Measurements from ENCODE around the gene HS6ST2. TPM values are rescaled to one million over a fixed set of nuclear protein-coding genes. Genes with fewer than 3 reads are reported as not detected.
"Not testable (repeated sequence)": the region's sequence is repeated elsewhere in the genome, so short reads cannot be mapped to it uniquely, and the experiment has no call there.

Gene HS6ST2
- total RNA-seq, 4 donors from 2014 or later = 0.21 to 0.30 (median 0.24) TPM; not detected in 1

- no peak overlapping the region for H3K4me3 ChIP-seq
- TF ChIP-seq POLR2A (IDR thresholded peaks at IDR 0.05) = no peak
- TF ChIP-seq EP300 (IDR thresholded peaks at IDR 0.05) = no peak
- no peak for TF ChIP-seq CTCF (IDR thresholded peaks at IDR 0.05)
- TF ChIP-seq POLR2AphosphoS5 (IDR thresholded peaks at IDR 0.05) = no peak
- H3K27me3 ChIP-seq = peaks cover 40% of the 10 kb centered on the region
- no peak for DNase-seq (ENCODE audit: low spot score in 2 of 2)
- no peaks in the 10 kb centered on the region for H3K36me3 ChIP-seq
- no peak overlapping the region for H3K27ac ChIP-seq
- H3K4me1 ChIP-seq = peaks cover 22% of the 10 kb centered on the region
- WGBS = 74% methylated on average over 3 of the region's 3 CpGs
- no peaks in the 10 kb centered on the region for H3K9me3 ChIP-seq
Observed at GRCh38 chrX:132954323-132954722, 4.1 kb downstream of the HS6ST2 start.

- H3K4me3 ChIP-seq = no peak overlapping the region
- DNase-seq (ENCODE audit: low spot score in 2 of 2) = no peak
- no peaks in the 10 kb centered on the region for H3K9me3 ChIP-seq
- H3K4me1 ChIP-seq = peaks cover 21% of the 10 kb centered on the region
- TF ChIP-seq POLR2A (IDR thresholded peaks at IDR 0.05) = no peak
- no peak for TF ChIP-seq POLR2AphosphoS5 (IDR thresholded peaks at IDR 0.05)
- no peak for TF ChIP-seq EP300 (IDR thresholded peaks at IDR 0.05)
- TF ChIP-seq CTCF (IDR thresholded peaks at IDR 0.05) = no peak
- H3K27ac ChIP-seq = no peak overlapping the region
- 64% methylated on average over 7 of the region's 7 CpGs for WGBS
- no peaks in the 10 kb centered on the region for H3K36me3 ChIP-seq
- peaks cover 30% of the 10 kb centered on the region for H3K27me3 ChIP-seq
Observed at GRCh38 chrX:132953354-132953753, 5.1 kb downstream of the HS6ST2 start.

GRCh38 chrX:132948648-132949260, 9.7 kb downstream of the HS6ST2 start:
- Histone ChIP-seq H3K27ac (no peak overlapping the region), H3K27me3 (no peaks in the 10 kb centered on the region), H3K4me3 (no peak overlapping the region), H3K4me1 (no peaks in the 10 kb centered on the region), H3K36me3 (no peaks in the 10 kb centered on the region), H3K9me3 (no peaks in the 10 kb centered on the region)
- 48% methylated on average over 4 of the region's 4 CpGs for WGBS
- no peak for DNase-seq (ENCODE audit: low spot score in 2 of 2)
- TF ChIP-seq CTCF (IDR thresholded peaks at IDR 0.05) (no peak), POLR2A (IDR thresholded peaks at IDR 0.05) (no peak), EP300 (IDR thresholded peaks at IDR 0.05) (no peak), POLR2AphosphoS5 (IDR thresholded peaks at IDR 0.05) (no peak)

GRCh38 chrX:132945055-132945599, 13.3 kb downstream of the HS6ST2 start:
- H3K36me3 ChIP-seq; H3K27me3 ChIP-seq; H3K9me3 ChIP-seq; H3K4me1 ChIP-seq; H3K27ac ChIP-seq; DNase-seq (ENCODE audit: low spot score in 2 of 2); H3K4me3 ChIP-seq: not testable (repeated sequence)
- WGBS = 85% methylated on average over 4 of the region's 4 CpGs

GRCh38 chrX:132940727-132941327, 17.6 kb downstream of the HS6ST2 start:
- Histone ChIP-seq H3K9me3 (no peaks in the 10 kb centered on the region), H3K36me3 (no peaks in the 10 kb centered on the region), H3K4me3 (no peak overlapping the region), H3K27ac (no peak overlapping the region), H3K4me1 (no peaks in the 10 kb centered on the region), H3K27me3 (no peaks in the 10 kb centered on the region)
- WGBS = 39% methylated on average over 4 of the region's 4 CpGs
- no peak for TF ChIP-seq POLR2AphosphoS5 (IDR thresholded peaks at IDR 0.05)
- no peak for TF ChIP-seq POLR2A (IDR thresholded peaks at IDR 0.05)
- TF ChIP-seq EP300 (IDR thresholded peaks at IDR 0.05) = no peak
- DNase-seq (ENCODE audit: low spot score in 2 of 2) = no peak

- Histone ChIP-seq H3K4me3 (no peak overlapping the region), H3K9me3 (no peaks in the 10 kb centered on the region), H3K4me1 (no peaks in the 10 kb centered on the region), H3K27ac (no peak overlapping the region), H3K36me3 (no peaks in the 10 kb centered on the region), H3K27me3 (no peaks in the 10 kb centered on the region)
- 88% methylated on average over 8 of the region's 8 CpGs for WGBS
- TF ChIP-seq POLR2AphosphoS5 (IDR thresholded peaks at IDR 0.05) = no peak
- no peak for TF ChIP-seq CTCF (IDR thresholded peaks at IDR 0.05)
- TF ChIP-seq POLR2A (IDR thresholded peaks at IDR 0.05) = no peak
- no peak for TF ChIP-seq EP300 (IDR thresholded peaks at IDR 0.05)
- no peak for DNase-seq (ENCODE audit: low spot score in 2 of 2)
Observed at GRCh38 chrX:132933170-132933569, 25.3 kb downstream of the HS6ST2 start.
